GM04504 (cell line): ENCODE results near the gene AZIN2.

Experiments used
- DNase-seq: peaks from one replicate; pipeline ENCODE4 v3.0.0-alpha.2; 2012; ENCODE audit warnings: low read depth

Gene AZIN2

GRCh38 chr1:33152685-33153432 is 71.9 kb downstream of the AZIN2 start:
- no peak for DNase-seq

DNA sequence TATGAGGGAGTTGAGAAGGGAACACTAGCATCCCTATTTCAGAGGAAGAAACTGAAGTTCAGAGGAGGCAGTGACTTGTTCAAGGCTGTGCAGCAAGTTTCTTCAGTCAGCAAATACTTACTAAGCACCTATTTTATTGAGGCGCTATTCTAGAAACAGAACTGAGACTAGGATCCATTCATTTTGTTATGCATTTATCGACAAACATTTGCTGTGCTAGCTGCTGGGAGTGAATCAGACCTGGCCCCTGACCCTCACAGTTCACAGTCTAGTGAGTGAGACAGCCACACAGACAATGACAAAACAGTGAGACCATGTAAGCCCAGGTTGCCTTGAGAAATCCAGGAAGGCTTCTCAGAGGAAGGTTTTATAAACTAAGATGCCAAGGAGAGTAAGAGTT is 72.7 kb downstream of the AZIN2 start:
- DNase-seq: no peak

GRCh38 chr1:33155877-33156538 is 75.1 kb downstream of the AZIN2 start:
- DNase-seq: no peak

GRCh38 chr1:33157131-33157530 is 76.2 kb downstream of the AZIN2 start:
- no peak for DNase-seq

DNA sequence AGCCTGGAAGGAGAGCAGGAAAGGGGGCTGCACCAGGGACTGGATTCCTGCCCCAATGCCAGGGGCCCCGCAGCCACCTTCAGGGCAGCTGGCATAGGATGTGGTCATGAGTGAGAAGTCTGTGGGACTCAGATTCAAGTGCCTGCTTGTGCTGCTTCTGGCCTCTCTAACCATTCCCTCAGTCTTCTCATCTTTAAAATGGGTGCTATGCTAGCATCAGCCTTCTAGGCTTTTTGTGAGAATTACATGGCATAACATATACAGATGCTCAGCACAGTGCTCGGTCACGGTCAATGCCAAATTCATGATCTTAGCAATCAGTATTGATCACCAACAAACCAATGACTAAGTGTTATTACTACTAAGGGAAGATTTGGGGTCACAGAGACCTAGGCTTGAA is 77.4 kb downstream of the AZIN2 start:
- DNase-seq: no peak

- no peak for DNase-seq
Observed at GRCh38 chr1:33159577-33159976, 78.6 kb downstream of the AZIN2 start.

GRCh38 chr1:33161061-33161681 is 80.2 kb downstream of the AZIN2 start:
- DNase-seq: no peak

DNA sequence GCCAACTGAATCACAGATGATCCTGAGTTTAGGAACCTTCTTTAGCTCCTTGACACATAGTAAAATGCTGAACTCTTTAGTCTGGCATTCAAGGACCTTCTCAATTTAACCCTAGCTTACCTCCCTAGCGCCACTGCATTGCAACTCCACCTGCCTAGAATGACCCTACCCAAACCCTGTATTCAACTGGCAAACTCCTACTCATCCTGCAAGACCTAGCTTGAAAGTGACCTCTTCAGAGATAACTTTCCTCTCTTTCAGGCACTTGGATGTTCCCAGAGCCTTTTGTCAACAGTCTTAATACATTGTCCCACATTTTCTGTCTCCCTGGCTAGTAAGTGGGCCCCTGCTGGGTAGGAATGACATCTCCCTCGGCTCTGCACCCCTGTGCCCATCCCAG is 81.2 kb downstream of the AZIN2 start:
- no peak for DNase-seq

DNA sequence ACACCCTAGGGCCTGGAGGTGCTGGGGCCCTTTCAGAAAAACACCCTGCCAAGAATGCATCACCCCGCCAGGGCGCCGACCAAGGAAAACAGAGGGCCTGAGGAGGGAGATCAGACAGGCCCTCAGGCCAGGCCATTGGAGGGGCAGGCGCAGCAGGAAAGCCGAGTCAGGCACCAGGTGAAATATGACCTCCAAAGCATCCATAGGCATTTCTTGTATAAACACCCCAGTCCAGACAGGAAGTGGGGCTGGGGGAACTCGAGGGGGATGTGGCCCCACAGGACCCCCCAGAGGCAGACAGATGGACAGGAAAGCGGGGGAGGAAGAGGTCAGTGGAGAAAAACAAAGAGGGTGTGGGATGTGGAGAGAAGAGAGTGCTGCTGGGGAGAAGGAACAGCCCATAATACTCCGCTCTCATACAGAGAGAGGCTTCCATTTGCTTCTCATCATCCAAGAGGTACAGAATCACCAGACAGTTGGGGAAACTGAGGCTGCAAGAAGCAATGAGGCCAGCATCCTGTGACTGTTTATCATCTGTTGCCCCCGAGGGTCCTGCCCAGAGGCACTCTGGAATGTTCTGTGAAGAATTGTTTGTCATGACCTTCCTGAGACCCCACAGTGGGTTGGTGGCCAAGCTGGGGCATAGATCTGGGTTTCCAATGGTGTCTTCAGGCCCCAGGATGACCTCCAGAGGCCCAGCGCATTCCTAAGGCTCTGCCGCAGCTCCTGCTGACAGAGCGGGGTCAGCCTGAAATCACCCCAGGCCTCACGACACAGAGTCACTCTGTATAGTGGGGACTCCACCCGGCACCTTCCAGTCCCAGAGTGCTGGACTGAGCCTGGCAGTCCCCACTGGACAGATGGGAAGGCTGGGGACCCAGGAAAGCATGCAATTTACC is 82.9 kb downstream of the AZIN2 start:
- DNase-seq: no peak

- DNase-seq: no peak
Observed at GRCh38 chr1:33165209-33165608, 84.3 kb downstream of the AZIN2 start.

- no peak for DNase-seq
Observed at GRCh38 chr1:33165809-33166208, 84.9 kb downstream of the AZIN2 start.

DNA sequence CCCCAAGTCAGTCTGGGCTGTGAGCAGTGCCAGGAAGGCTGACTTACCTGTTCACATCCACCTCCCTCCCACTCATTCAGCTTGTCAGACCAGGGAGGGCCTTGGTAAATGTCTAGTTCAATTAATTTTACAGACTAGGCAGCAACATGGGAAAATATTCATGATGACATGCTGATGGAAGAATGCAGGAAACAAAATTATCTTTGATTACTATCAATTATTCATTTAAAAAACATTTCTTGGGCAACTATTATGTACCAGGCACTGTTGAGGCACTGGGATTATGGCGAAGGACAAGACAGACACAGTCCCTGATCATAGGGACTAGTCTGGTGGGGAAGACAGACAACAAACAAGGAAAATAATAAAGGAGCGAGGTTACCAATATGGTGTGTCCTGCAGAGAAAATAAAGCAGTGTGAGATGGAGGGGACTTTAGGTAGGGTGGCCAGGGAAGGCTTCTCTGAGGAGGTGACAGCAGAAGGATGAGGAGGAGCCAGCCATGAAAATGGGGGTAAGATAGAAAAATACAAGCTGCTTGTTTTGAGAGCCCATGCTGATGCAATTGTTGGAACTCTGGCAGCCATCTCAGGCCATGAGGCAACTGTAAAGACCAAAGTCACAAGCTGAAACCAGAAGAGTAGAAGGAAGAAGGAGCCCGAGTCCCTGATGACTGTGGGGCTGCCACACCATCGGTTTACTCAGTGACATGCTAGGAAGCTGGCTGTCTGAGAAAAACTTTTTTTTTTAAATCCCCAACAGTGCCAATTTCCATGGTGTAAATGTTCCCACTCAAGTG is 86.9 kb downstream of the AZIN2 start:
- no peak for DNase-seq

DNA sequence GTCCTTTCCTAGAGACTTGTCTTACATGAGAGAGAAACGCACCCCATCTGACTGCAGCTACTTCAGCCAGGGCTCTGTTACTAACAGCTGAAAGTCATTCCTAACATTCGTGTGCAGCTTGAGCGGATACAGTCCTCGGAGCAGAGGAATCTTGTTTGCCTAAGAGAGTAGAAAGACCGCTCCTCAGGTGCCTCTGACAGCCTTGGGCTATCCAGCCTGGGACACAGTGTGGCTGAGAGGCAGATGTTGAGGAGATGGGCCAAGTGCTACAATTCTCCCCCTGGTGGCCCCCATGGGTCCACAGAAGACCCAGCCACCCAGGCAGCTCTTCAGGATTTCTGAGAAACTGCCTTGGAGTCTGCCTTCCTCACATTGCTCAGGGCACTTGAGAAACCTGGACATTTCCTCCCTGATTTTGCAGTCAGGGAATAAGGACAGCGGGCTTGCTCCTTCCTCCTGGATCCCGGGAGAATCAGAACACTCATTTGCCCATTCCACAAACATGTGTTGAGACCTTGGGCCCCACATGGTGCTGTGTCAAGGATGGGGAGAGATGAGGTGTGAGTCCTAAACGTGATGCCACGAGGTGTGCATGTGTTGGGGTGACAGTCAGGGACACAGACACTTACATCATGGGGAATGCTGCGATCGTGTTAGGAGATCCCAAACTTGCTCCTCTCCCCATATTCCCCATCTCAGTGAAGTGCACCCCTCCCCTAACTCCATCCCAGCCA is 87.8 kb downstream of the AZIN2 start:
- DNase-seq: no peak

DNA sequence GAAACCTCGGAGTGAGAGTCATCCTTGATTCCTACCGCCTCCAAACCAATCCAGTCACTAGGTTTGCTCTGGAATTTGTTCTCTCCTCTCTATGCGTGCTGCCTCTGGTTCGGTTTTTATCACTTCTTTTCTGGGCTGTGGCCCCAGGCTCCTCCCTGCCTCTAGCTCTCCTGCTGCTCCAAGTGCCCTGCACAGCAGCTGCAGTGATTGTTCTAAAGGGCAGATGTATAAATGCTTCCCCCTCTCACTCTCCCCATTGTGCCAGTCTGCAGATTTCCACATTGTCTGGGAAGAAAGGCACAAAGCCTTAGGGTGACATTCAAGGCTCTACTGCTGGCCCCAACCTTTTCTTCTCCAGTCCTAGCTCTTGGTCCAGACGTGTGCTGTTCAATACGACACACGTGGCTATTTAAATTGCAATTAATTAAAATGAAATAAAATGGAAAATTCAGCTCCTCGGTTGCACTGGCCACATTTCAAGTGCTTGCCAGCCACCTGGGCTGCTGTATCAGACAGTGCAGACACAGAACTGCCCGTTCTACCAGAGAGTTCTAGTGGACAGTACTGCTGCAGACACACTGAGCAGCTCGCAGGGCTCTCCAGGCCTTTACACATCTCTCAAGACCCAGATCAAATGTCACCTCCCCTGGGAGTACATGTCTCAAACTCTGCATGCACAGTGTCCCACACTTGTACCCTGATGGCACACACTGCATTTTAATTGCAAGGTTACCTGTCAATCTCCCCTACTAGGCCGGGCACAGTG is 88.5 kb downstream of the AZIN2 start:
- DNase-seq: no peak
